Fibroblast of pulmonary artery (primary cell): ENCODE results near the gene PGC.

Source experiments
- DNase-seq: peaks from one replicate; pipeline ENCODE4 v3.0.0-alpha.2; 2010; ENCODE audit warnings: low read depth
- H3K4me3 ChIP-seq: replicated peaks from 2 replicates; pipeline ENCODE4 v1.5.1; 2011; ENCODE audit warnings: low read depth, mild to moderate bottlenecking, control low read depth, low read length, moderate library complexity
- TF ChIP-seq, protein P1 (sequence below): IDR thresholded peaks from 2 replicates; pipeline ENCODE4 v1.5.1; 2011; ENCODE audit warnings: mild to moderate bottlenecking, control low read depth, low read length, inconsistent platforms; ENCODE audit errors: missing control alignments

The PGC gene

DNA sequence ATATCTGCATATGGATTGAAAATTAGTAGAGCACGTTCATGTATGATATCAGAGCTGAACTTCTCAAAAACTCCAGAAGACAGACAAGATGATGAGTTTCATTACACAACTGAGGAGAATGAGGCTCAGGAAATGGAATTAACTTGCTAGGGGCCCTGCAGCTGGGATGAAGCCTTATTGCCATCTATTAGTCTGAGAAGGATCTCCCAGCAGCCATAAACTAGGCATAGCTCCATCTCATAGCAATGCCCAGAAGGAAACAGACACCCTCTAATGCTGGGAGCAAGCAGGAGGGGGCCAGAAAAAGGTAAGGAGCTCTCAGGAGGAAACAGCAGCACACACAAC, 29.8 kb downstream of the PGC start:
- TF ChIP-seq, protein P1, sequence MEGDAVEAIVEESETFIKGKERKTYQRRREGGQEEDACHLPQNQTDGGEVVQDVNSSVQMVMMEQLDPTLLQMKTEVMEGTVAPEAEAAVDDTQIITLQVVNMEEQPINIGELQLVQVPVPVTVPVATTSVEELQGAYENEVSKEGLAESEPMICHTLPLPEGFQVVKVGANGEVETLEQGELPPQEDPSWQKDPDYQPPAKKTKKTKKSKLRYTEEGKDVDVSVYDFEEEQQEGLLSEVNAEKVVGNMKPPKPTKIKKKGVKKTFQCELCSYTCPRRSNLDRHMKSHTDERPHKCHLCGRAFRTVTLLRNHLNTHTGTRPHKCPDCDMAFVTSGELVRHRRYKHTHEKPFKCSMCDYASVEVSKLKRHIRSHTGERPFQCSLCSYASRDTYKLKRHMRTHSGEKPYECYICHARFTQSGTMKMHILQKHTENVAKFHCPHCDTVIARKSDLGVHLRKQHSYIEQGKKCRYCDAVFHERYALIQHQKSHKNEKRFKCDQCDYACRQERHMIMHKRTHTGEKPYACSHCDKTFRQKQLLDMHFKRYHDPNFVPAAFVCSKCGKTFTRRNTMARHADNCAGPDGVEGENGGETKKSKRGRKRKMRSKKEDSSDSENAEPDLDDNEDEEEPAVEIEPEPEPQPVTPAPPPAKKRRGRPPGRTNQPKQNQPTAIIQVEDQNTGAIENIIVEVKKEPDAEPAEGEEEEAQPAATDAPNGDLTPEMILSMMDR, result no peak
- DNase-seq, result no peak
- no peak overlapping the region for H3K4me3 ChIP-seq

DNA sequence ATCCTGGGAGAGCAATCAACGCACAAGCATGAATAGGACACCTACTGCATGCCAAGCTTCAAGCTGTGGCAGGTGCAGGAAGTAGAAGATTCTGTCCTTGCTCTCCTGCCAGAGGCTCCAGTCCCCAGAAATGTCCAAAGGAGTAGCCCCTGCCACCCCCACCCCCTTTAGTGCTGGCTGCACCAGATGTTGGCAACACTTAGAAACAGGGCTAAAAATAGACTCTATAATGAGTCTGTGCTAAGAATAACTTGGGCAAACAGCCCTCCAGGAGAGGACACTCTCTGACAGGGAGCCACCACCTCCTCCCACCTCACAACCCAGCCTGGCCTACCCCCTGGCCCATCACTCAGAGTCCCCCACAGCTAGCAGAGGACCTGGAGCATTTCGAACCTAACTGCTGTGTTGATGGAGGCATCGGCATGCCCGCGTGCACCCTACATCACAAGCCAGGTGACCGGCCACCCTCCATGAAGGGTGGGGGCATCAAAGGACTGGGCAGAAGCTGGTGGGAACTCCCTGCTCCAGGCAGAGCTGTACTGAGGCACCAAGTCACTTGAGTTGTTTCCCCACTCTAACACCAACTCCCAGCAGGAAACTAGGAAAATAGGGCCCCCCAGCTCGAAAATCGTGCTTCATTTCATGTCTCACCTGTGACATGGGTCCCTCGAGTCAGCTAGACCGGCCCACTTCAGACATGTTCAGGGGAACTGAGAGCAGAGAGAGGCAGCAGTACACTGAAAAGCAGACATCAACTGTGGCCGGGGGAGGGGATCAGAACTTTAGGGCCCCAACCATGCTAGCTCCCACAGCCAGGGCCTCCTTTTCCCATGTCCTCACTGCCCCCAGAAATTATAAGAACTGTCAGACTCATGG, 30.4 kb downstream of the PGC start:
- TF ChIP-seq, protein P1, result no peak
- DNase-seq, result no peak
- H3K4me3 ChIP-seq, result no peak overlapping the region

DNA sequence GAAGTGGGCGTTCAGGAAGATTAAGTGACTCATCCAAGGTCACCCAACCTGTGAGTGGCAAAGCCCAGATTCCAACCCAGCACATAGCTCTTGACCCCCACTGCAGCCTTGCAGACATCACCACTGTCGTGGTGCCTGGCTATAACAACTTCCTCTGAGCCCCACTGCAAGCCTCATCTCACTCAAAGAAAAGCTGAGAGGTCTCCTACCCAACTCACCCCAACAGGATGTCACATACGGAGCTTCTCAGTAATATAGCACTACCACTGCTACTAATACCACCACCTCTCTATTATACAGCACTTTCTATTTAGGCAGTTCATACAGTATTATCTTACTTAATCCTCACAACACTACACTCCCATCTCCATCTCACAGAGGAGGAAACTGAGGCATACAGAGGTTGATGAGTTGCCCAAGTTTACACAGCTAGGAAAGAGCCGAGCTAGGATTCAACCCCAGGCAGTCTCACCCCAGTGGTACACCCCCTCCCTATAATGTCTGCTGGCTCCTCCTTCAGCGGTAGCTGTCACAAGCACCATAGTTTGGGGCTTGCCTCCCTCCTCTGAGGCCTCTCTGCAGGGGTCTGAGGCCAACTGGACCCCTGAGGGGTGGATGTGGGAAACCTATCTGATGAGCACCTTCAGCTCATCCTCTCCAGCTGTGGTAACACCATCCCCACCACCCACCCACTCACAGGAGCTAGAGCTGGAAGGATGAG, 31.2 kb downstream of the PGC start:
- DNase-seq, result no peak
- TF ChIP-seq, protein P1, result no peak
- H3K4me3 ChIP-seq, result no peak overlapping the region

DNA sequence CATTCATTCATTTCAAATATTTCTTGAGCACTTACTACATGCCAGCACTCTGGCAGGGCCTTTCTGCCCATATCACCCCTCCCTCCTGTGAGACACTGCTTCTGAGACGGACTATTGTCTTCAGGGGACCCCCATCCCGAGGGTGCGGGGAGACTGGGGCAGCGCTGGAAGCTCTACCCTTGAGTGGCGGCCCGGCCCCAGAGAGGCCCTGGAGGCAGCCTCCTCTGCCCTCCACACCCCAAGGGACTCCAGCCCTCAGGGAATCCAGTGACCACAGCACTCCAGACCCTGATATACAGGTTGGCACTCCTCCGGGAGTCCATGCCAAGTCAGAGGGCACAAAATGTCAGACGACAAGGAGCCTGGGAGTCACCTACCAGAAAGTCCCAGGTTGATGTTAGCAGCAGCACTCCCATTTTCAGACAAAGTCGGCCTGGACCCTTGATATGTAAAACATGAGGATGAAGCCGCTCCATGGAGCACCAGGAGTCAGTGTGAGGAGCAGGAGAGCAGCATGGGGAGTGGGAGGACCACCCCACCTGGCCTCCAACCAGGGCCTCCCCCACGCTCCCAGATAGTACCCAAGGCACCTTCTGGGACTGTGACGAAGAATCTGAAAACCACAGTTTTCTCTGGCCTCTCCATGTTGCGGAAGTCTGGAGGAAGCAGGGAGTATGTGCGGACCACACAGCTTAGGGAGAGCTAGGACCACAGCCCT, 32.5 kb downstream of the PGC start:
- no peak for DNase-seq
- TF ChIP-seq, protein P1, result no peak
- H3K4me3 ChIP-seq, result no peak overlapping the region

DNA sequence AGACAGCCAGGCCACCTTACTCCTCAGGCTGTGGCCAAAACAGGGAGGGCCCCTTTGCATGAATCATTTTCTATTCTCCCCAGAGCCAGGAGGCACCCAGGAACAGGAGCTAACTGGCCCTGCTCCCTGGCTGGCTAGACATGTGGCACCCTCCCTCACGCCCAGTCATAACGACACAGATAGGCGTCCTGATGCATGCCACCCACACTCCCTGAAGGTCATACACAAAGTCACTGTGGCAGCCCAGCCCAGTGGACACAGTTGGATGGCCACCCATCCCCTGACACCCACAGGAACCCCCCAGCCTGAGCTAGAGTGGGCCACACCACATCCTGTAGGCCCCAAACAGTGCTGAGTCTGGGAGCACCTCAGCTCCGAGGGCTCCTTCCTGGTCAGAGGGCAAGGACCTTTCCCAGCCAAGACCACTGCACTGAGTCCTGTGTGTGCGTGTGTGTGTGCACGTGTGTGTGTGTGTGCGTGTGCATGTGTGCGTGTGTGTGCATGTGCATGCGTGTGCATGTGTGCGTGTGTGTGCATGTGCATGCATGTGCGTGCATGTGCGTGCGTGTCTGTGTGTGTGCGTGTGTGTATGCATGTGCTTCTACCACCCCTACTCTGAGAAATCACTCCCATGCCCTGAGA, 33.4 kb downstream of the PGC start:
- no peak for DNase-seq
- TF ChIP-seq, protein P1, result no peak
- no peak overlapping the region for H3K4me3 ChIP-seq

DNA sequence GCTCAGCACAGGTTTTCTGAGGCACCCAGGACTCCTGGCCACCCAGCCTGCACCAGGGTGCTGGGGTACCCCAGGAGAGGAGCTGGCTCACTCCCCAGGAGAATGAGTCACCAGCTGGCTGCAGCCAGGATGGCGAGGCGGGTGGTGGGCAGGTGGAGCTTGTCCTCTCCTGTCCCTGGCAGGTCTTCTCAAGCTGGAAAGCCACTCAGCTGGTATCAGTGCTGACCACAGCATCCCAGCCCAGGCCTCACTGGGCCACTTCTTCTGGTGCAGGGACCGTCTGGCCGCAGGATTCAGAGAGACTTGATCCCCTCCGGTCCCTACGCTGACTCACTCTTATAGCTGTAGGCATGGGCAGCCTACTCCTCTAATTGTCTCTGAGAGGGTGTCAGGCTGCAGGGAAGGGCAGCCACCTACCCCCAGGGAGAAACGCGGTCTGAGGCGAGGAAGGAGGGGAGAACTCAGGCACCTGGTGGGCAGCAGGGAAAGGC, 34.0 kb downstream of the PGC start:
- DNase-seq, result peak; percentile 37
- TF ChIP-seq, protein P1, result no peak
- no peak overlapping the region for H3K4me3 ChIP-seq
